Fibroblast of lung (primary cell): ENCODE results near the gene TMEM82.

Experiments used
- EZH2 ChIP-seq: IDR thresholded peaks from 2 replicates; pipeline ENCODE4 v1.5.1; 2012; ENCODE audit warnings: low read length, control low read depth, mild to moderate bottlenecking; ENCODE audit errors: missing control alignments
- TF ChIP-seq, protein P1 (sequence below), 2 donors: IDR thresholded peaks in 1 of 2; conservative IDR thresholded peaks in 1 of 2; 1 replicate in 1 of 2; 2 replicates in 1 of 2; pipeline ENCODE4 v1.5.1; 2011 to 2012; ENCODE audit warnings: low read length in 2 of 2, control low read depth in 1 of 2, inconsistent platforms in 1 of 2, low read depth in 1 of 2, mild to moderate bottlenecking in 1 of 2

DNA sequence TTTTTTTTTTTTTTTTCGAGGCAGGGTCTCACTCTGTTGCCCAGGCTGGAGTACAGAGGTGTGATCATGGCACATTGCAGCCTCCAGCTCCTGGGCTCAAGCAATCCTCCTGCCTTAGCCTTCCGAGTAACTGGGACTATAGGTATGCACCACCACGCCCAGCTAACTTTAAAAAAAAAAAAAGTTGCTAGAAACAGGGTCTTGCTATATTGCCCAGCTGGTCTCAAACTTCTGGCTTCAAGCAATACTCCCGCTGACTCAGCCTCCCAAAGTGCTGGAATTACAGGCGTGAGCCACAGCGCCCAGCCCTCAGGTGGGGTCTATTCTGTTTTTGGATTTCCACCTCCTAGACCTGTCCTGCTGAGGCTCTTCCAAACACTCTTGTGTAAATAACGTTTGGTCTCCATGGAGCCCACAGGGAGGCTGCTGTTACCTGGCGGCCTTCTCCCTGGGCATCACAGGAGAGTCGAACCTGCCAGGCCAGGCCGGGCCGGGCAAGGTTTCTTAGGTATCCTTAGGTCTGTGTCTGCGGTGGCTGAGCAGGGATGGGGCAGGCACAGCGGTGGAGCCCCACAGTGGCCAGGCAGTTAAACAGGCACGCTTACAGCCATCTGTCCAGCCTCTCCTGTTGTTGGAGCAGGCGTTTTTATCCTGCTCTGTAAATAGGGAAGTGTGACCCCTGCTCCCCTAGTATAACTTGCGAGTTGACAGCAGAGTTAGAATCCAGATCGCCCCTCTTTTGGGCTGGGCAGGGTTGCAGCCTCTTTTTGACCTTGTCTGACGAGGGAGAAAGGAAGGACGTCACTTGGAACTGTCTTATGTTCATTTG, 39.4 kb upstream of the TMEM82 start:
- TF ChIP-seq, protein P1, sequence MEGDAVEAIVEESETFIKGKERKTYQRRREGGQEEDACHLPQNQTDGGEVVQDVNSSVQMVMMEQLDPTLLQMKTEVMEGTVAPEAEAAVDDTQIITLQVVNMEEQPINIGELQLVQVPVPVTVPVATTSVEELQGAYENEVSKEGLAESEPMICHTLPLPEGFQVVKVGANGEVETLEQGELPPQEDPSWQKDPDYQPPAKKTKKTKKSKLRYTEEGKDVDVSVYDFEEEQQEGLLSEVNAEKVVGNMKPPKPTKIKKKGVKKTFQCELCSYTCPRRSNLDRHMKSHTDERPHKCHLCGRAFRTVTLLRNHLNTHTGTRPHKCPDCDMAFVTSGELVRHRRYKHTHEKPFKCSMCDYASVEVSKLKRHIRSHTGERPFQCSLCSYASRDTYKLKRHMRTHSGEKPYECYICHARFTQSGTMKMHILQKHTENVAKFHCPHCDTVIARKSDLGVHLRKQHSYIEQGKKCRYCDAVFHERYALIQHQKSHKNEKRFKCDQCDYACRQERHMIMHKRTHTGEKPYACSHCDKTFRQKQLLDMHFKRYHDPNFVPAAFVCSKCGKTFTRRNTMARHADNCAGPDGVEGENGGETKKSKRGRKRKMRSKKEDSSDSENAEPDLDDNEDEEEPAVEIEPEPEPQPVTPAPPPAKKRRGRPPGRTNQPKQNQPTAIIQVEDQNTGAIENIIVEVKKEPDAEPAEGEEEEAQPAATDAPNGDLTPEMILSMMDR (conservative IDR thresholded peaks at IDR 0.05 in 1 of 2, IDR thresholded peaks at IDR 0.05 in 1 of 2; ENCODE audit: low read depth in 1 of 2, low read length in 2 of 2), result peak; percentile 18 to 34
- TF ChIP-seq EZH2, result no peak
